H1 (cell line): ENCODE data around the gene SPSB1. TPM values are rescaled to one million over a fixed set of nuclear protein-coding genes. Genes with fewer than 3 reads are reported as not detected.

Source experiments
- BACH1 ChIP-seq: IDR thresholded peaks from 2 replicates; pipeline ENCODE4 v1.6.1; 2012; ENCODE audit warnings: low read length, improper control_type of control experiment
- HDAC2 ChIP-seq, 2 experiments: fragments of 300-600 bp in 1 of 2; sonication (generic) in 1 of 2; IDR thresholded peaks; 2 replicates each; pipeline ENCODE4 v1.6.1; 2011 to 2012; ENCODE audit warnings: low read depth in 2 of 2, low read length in 2 of 2, mild to moderate bottlenecking in 2 of 2, moderate library complexity in 2 of 2, borderline replicate concordance in 1 of 2, inconsistent platforms in 1 of 2
- polyA plus RNA-seq, 7 experiments: library from polyadenylated mRNA; depleted of rRNA in 3 of 7; stranded (reverse) in 5 of 7; unstranded in 2 of 7; fragments of >200 nt in 5 of 7; fragments of 200-250 nt in 2 of 7; gene quantifications; 1 replicate in 5 of 7; 2 replicates in 1 of 7; 4 replicates in 1 of 7; pipeline versions ENCODE4 v1.2.1 to v1.2.3, GENCODE V29; 2011 to 2013; ENCODE audit warnings: missing spikeins in 2 of 7, mixed read lengths in 2 of 7
- total RNA-seq: library from RNA; stranded (reverse); fragmentation: NEBNext Ultra II Directional; extraction: Animal tissue kit (Norgen Biotek cat#: 25700); gene quantifications from 2 replicates; pipeline ENCODE4 v1.2.1, GENCODE V29; 2021

SPSB1 gene
- total and polyA plus RNA-seq, 2 of the 8 experiments (the other 6 are each of a cell fraction or from before 2014, with no cell fraction given) = 5.3 to 6.4 TPM

DNA sequence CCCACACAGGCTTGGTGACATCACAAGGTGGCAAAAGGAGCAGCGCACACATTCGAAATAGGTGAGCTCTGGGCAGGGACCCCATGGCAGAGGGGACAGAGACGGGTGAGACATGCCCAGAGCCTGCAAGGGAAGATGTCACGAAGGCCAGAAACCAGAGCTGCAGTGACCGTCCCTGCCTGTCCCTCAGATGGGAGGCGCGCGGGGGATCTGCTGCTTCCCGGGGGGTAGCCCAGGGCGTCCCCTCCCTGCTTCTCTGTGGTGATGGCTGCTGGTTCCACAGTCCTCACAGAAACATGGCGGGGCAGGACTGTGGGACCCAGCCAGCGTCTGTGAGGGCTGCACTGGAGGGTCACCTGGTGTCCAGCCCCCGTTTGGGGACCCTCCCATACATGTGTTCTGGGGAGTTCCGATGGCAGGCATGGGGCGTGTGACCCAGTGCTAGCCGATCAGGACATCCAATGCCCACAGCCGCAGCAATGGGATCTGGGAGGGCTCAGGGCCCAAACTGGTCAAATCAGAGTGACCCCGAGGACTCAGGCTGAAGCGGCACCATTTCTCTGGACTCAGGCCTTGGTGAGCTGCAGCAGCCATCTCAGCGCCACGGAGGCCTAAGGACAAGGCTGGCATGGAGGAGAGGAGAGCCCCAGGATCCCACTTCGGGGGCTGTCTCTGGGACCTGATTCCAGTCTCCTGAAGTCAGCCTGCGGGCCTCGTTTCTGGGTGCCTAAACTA is 20.7 kb upstream of the SPSB1 start (continued):
- TF ChIP-seq HDAC2 (IDR thresholded peaks at IDR 0.05; ENCODE audit: borderline replicate concordance in 1 of 2, low read depth in 2 of 2, low read length in 2 of 2) (no peak), BACH1 (no peak)
